H1 (cell line): Measurements from ENCODE around the gene C2CD5. TPM values are rescaled to one million over a fixed set of nuclear protein-coding genes. Genes with fewer than 3 reads are reported as not detected.

Source experiments
- CBX5 ChIP-seq: fragments of 300-800, 300-1000 bp; sonication (generic); IDR thresholded peaks from 2 replicates; pipeline ENCODE4 v1.7.1; 2016; ENCODE audit warnings: antibody characterized with exemption, low read length, low read depth
- CHD7 ChIP-seq: fragments of 300-600 bp; sonication (generic); IDR thresholded peaks from 2 replicates; pipeline ENCODE4 v1.7.1; 2012; ENCODE audit warnings: low read length, moderate library complexity, mild to moderate bottlenecking, inconsistent platforms; ENCODE audit not compliant: insufficient replicate concordance
- CREB1 ChIP-seq: IDR thresholded peaks from 2 replicates; pipeline ENCODE4 v1.6.1; 2012; ENCODE audit warnings: inconsistent platforms
- HDAC2 ChIP-seq, 2 experiments: fragments of 300-600 bp in 1 of 2; sonication (generic) in 1 of 2; IDR thresholded peaks; 2 replicates each; pipeline ENCODE4 v1.6.1; 2011 to 2012; ENCODE audit warnings: low read depth in 2 of 2, low read length in 2 of 2, mild to moderate bottlenecking in 2 of 2, moderate library complexity in 2 of 2, borderline replicate concordance in 1 of 2, inconsistent platforms in 1 of 2
- NRF1 ChIP-seq: IDR thresholded peaks from 2 replicates; pipeline ENCODE4 v1.6.1; 2011; ENCODE audit warnings: mild to moderate bottlenecking, low read depth, low read length, improper control_type of control experiment
- RBBP5 ChIP-seq: IDR thresholded peaks from 2 replicates; pipeline ENCODE4 v1.7.1; 2012; ENCODE audit warnings: low read depth, mild to moderate bottlenecking, inconsistent platforms, low read length, moderate library complexity, borderline replicate concordance
- SP2 ChIP-seq: IDR thresholded peaks from 2 replicates; pipeline ENCODE4 v1.6.1; 2012; ENCODE audit warnings: mild to moderate bottlenecking, low read length, inconsistent platforms
- TAF7 ChIP-seq: optimal IDR thresholded peaks from 2 replicates; pipeline ENCODE3; 2011; ENCODE audit warnings: low read depth, mild to moderate bottlenecking, inconsistent platforms, low read length, moderate library complexity, borderline replicate concordance
- TCF12 ChIP-seq: IDR thresholded peaks from 2 replicates; pipeline ENCODE4 v1.6.1; 2011; ENCODE audit warnings: low read depth, mild to moderate bottlenecking, low read length
- TEAD4 ChIP-seq: IDR thresholded peaks from 2 replicates; pipeline ENCODE4 v1.6.1; 2012; ENCODE audit warnings: low read depth, low read length, inconsistent platforms, mixed read lengths
- polyA plus RNA-seq, 7 experiments: library from polyadenylated mRNA; depleted of rRNA in 3 of 7; stranded (reverse) in 5 of 7; unstranded in 2 of 7; fragments of >200 nt in 5 of 7; fragments of 200-250 nt in 2 of 7; gene quantifications; 1 replicate in 5 of 7; 2 replicates in 1 of 7; 4 replicates in 1 of 7; pipeline versions ENCODE4 v1.2.1 to v1.2.3, GENCODE V29; 2011 to 2013; ENCODE audit warnings: missing spikeins in 2 of 7, mixed read lengths in 2 of 7
- total RNA-seq: library from RNA; stranded (reverse); fragmentation: NEBNext Ultra II Directional; extraction: Animal tissue kit (Norgen Biotek cat#: 25700); gene quantifications from 2 replicates; pipeline ENCODE4 v1.2.1, GENCODE V29; 2021

Gene C2CD5
- total and polyA plus RNA-seq, 2 of the 8 experiments (the other 6 are each of a cell fraction or from before 2014, with no cell fraction given): 21.9 to 45.9 TPM

GRCh38 chr12:22574921-22575320, 30.6 kb upstream of the C2CD5 start (continued):
- TF ChIP-seq CHD7: no peak
- TF ChIP-seq NRF1: no peak
- TF ChIP-seq CBX5: no peak
- no peak for TF ChIP-seq RBBP5
- no peak for TF ChIP-seq CREB1
- TF ChIP-seq SP2: no peak
- no peak for TF ChIP-seq TAF7
- no peak for TF ChIP-seq HDAC2 (IDR thresholded peaks at IDR 0.05; ENCODE audit: borderline replicate concordance in 1 of 2, low read depth in 2 of 2, low read length in 2 of 2)
- no peak for TF ChIP-seq TCF12
- no peak for TF ChIP-seq TEAD4
